ENCODE results near the gene TUBGCP6. TPM values are rescaled to one million over a fixed set of nuclear protein-coding genes. Genes with fewer than 3 reads are reported as not detected.

The TUBGCP6 gene
- total RNA-seq, 1 experiment from 2014 or later = 38.6 TPM

- no peaks in the 10 kb centered on the region for H3K9me3 ChIP-seq (ENCODE audit: control insufficient read depth in 1 of 2, insufficient read depth in 1 of 2, low read depth in 1 of 2, low read length in 2 of 2)
- H3K36me3 ChIP-seq (ENCODE audit: control insufficient read depth in 1 of 2, insufficient read depth in 2 of 2, low read length in 2 of 2) = peaks cover 0 to 11% of the 10 kb centered on the region in 2 experiments; a peak in 2 of 4 replicates
- BruUV-seq (replicated peaks) = no TSS peak
- H3K4me3 ChIP-seq (replicated peaks in 1 of 2; ENCODE audit: low read depth in 1 of 2, low read length in 2 of 2) = peak overlapping the region; percentile 15 to 93; a peak in 3 of 4 replicates
- peaks cover 33% of the 10 kb centered on the region for H3K79me2 ChIP-seq (ENCODE audit: insufficient read depth, low read length)
- no peak overlapping the region for H2AFZ ChIP-seq (ENCODE audit: low read depth, low read length, poor library complexity, severe bottlenecking)
- ATAC-seq = peak; percentile 4
- H3K9ac ChIP-seq (ENCODE audit: low read length) = peak overlapping the region; percentile 96
- TF ChIP-seq EZH2phosphoT487 (IDR thresholded peaks at IDR 0.05; ENCODE audit: borderline replicate concordance) (no peak), EZH2 (IDR thresholded peaks at IDR 0.05) (no peak), ATF3 (IDR thresholded peaks at IDR 0.05) (no peak), FOSL1 (IDR thresholded peaks at IDR 0.05; ENCODE audit: low read depth) (no peak), TCF7L2 (IDR thresholded peaks at IDR 0.05; ENCODE audit: borderline replicate concordance, extremely low read depth, insufficient read depth, insufficient read length) (no peak), JUND (IDR thresholded peaks at IDR 0.05) (no peak), MAX (IDR thresholded peaks at IDR 0.05) (no peak), EGR1 (IDR thresholded peaks at IDR 0.05; ENCODE audit: low read depth) (no peak), SIN3A (IDR thresholded peaks at IDR 0.05; ENCODE audit: low read depth) (no peak), ZFX (IDR thresholded peaks at IDR 0.05) (no peak), YY1 (IDR thresholded peaks at IDR 0.05; ENCODE audit: extremely low read depth, insufficient replicate concordance, low read depth, low read length) (no peak), SRF (IDR thresholded peaks at IDR 0.05; ENCODE audit: low read depth) (no peak), CBX3 (IDR thresholded peaks at IDR 0.05; ENCODE audit: low read depth) (no peak), CEBPB (IDR thresholded peaks at IDR 0.05; ENCODE audit: low read depth) (no peak), POLR2AphosphoS5 (IDR thresholded peaks at IDR 0.05; ENCODE audit: low read depth, low read length) (no peak)
- peaks cover 12 to 51% of the 10 kb centered on the region in 2 experiments; a peak in 3 of 4 replicates for H3K4me1 ChIP-seq (ENCODE audit: control insufficient read depth in 1 of 2, insufficient read depth in 2 of 2, low read length in 2 of 2)
- RAD21 ChIA-PET (ENCODE audit: low non-redundant PET in 1 of 2, low total read pairs in 2 of 2, uncharacterized antibody in 2 of 2, unreplicated experiment in 2 of 2) = interaction anchor here (0.7 to 1.3 kb wide), 3 partner anchors 8 to 115 kb away, joined by 3 to 5 read pairs (median 3); no protein-coding TSS in a partner anchor
- POLR2A ChIA-PET = interaction anchor here (0.6 to 1.7 kb wide), 6 partner anchors 9 to 90 kb away, joined by 3 to 7 read pairs (median 4); partner anchors contain the start of gene MAPK12
- DNase-seq (ENCODE audit: low read depth, low spot score) = no peak
- H4K20me1 ChIP-seq (ENCODE audit: insufficient read depth) = no peaks in the 10 kb centered on the region
- intact Hi-C loops (cut with micrococcal nuclease) = loop anchor here (1.0 to 5.0 kb wide), 3 partner anchors 91 to 246 kb away; no protein-coding TSS in a partner anchor
- no peaks in the 10 kb centered on the region for H3K9me2 ChIP-seq (ENCODE audit: insufficient read depth)
- H3K27me3 ChIP-seq (ENCODE audit: insufficient read depth, low read length) = no peaks in the 10 kb centered on the region
- peak overlapping the region; percentile 99 for H3K27ac ChIP-seq (ENCODE audit: low read depth, low read length)
- CTCF ChIA-PET = interaction anchor here (0.9 to 3.0 kb wide), 8 partner anchors 11 to 369 kb away, joined by 3 to 17 read pairs (median 5); partner anchors contain the start of genes LMF2, NCAPH2 and SCO2
- peak overlapping the region; percentile 98 for H3K4me2 ChIP-seq (ENCODE audit: low read length)
These were observed 6.8 kb upstream of the TUBGCP6 start for GRCh38 chr22:50251477-50252081.

Data from HCT116 (cell line).